Kidney tubule cell (primary cell): ENCODE results near the gene OR11A1.
A peak's percentile ranks its signal among the peaks of the same experiment; 100 is the strongest.

Source experiments
- DNase-seq: peaks from one replicate; pipeline ENCODE4 v3.0.0-alpha.2; 2018; ENCODE audit warnings: low spot score

The OR11A1 gene

GRCh38 chr6:29456971-29457370 lies at the start of gene OR11A1, which contains the start of gene OR2H1:
TSS of gene OR11A1 (minus strand) at chr6:29457071. CDS start at chr6:29427641, 29,430 bp downstream.
TSS of gene OR2H1 (plus strand) at chr6:29457155. CDS start at chr6:29461770, 4,615 bp downstream.
- no peak for DNase-seq

- no peak for DNase-seq
Measured at GRCh38 chr6:29506446-29507067, 49.7 kb upstream of the OR11A1 start.

DNA sequence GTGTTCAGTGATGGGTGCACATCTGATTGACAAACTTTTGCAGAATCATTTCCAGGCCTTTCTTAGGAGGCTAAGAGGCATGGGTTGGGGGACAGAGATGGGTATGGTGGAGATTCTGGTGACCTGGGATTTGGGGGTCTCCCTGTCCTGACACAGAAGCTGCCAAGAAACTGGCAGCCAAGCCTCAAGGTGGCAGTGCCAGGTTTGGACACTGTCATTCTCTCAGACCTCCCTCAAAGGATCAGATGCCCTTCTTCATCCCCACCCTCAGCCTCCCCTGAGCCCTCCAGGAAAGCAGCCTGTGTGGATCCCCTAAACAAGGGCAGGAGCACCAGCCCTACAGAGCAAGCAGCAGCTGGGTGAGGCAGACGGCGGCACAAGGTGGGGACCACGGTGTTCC lies 48.9 kb upstream of the OR11A1 start:
- no peak for DNase-seq

- no peak for DNase-seq
Measured at GRCh38 chr6:29504961-29505360, 48.1 kb upstream of the OR11A1 start.

GRCh38 chr6:29502597-29502996 lies 45.7 kb upstream of the OR11A1 start:
- peak; percentile 38 for DNase-seq

- DNase-seq = no peak
Measured at GRCh38 chr6:29502181-29502580, 45.3 kb upstream of the OR11A1 start.

DNA sequence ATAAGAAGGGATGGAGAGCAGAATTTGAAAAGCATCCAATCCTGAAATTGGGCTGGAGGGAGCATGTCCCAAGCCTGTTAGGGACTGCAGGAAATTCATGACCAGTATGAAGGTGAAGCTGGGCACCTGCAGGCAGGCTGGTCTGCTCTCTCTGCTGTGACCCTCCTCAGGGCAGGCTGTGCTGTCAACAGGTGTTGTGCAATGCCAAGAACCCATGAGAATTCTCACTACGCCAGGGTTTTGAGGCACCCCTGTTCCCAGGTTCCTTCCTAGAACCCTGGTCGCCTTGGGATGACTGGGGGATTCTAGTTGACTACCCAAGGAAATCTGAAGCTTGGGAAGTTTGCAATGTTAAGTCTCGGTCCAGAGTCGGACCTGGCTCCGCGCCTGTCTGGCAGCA lies 44.2 kb upstream of the OR11A1 start:
- no peak for DNase-seq

GRCh38 chr6:29500594-29500993 lies 43.7 kb upstream of the OR11A1 start:
- DNase-seq = no peak

DNA sequence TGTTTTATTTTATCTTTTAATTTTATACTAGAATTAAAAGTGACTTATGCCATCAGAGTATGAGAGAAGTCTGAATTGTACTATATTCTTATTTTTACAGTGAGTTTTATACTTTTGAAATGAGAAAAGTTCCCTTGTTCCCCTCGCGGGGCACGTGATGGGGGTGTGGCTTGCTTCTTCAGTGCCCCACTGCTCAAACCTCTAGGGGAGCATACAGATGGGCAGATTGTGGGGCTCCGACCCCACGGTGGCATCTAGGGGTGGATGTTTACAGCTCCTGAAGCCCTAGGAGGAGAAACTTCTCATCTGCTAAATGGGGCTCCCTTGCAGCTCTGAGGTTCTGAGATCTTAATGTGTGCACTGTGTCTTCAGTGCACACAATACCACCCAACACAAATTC lies 42.8 kb upstream of the OR11A1 start:
- DNase-seq = no peak

DNA sequence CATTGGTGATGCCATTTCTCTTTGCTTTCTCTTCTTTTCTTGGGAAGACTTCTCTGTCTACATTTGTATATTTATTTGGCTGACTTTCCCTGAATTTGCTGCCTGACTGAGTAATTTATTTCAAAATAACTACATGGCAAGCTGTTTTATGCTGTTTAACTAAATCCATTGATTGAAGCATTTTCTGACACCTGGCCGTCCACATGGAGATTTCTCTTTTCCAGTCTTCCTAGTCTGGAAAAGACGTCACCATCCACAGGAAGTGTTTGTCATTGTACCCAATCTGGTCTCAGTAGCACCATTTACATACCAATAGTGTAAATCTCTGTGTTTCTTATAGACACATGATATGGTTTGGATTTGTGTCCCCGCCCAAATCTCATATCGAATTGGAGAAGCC lies 40.1 kb upstream of the OR11A1 start:
- DNase-seq = no peak

DNA sequence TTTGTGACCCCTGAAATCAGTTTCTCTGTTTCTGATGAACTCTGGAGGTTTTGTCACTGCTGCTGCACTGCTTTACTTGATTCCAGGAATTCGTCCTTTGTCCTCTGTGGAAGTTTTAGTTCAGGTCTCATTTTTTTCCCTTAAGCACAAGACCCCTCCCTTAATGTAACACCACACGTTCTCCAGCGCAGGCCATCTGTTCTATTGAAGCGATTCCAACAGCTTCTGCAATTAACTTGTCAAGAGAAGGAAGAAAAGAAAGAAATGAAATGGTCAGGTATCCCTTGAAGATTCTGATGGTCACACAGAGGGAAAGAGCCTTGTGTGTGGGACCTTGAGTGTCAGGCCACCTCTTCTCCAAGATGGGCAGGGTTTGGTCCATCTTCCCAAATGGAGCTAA lies 38.7 kb upstream of the OR11A1 start:
- no peak for DNase-seq

DNA sequence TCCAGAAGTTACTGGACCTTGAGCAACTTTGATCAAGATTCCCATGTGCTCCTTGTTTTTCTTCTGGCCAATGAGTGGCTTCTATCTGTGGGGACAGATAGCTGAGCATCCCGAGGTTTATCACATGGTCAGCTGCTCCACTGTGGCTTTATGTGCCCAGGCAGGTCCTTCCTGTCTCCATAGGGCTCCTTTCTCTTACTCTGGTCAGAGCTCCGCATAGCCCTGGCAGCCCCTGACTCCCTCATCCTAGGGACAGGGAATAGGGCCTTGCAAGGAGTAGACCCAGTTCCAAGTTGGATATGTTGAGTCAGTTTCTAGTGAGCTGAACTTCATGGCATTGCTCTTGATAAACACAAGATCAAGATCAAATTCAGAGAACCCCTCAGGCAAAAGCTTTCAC lies 37.3 kb upstream of the OR11A1 start:
- no peak for DNase-seq

DNA sequence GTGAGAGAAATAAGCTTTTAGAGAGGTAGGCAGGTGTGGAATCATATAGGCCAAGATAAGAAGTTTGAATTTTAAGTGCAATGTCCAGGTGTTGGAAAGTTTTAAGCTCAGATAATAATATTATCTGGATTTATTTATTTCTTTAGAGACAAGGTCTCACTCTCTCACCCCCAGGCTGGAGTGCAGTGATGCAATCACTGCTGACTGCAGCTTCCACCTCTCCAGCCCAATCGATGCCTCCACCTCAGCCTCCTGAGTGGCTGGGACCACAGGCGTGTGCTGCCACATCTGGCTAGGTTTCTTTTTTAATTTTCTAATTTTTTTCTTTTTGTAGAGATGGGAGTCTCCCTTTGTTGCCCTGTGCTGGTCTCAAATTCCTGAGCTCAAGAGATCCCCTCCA lies 36.4 kb upstream of the OR11A1 start:
- DNase-seq = no peak

GRCh38 chr6:29491574-29491973 lies 34.7 kb upstream of the OR11A1 start:
- DNase-seq = no peak

GRCh38 chr6:29490552-29490951 lies 33.7 kb upstream of the OR11A1 start:
- no peak for DNase-seq

- DNase-seq = no peak
Measured at GRCh38 chr6:29490055-29490454, 33.2 kb upstream of the OR11A1 start.

- DNase-seq = no peak
Measured at GRCh38 chr6:29489286-29489685, 32.4 kb upstream of the OR11A1 start.

GRCh38 chr6:29488874-29489273 lies 32.0 kb upstream of the OR11A1 start:
- no peak for DNase-seq

DNA sequence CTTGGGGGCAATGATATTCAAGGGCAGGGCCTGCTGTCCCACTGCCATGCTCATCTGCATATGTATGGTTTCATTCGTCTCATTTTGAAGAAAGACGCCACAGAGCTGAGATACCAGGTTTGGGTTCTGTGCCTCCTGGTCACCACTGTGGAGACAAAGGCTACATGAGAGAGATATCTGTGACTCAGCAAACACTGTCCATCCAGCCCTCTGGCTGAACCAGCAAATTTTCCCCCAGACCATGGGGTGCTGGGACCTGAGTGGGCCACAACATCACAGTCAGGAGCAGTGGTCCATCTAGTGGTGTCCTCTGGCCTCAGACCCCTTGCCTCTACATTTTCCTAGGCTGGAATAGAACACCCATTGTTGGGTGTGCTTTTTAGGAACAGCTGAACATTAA lies 30.8 kb upstream of the OR11A1 start, which contains the start of gene MAS1L:
Gene MAS1L (minus strand): TSS at position 297 of the 400 bp plus-strand sequence. CDS start 54 bp downstream, at position 243.
- DNase-seq = no peak

DNA sequence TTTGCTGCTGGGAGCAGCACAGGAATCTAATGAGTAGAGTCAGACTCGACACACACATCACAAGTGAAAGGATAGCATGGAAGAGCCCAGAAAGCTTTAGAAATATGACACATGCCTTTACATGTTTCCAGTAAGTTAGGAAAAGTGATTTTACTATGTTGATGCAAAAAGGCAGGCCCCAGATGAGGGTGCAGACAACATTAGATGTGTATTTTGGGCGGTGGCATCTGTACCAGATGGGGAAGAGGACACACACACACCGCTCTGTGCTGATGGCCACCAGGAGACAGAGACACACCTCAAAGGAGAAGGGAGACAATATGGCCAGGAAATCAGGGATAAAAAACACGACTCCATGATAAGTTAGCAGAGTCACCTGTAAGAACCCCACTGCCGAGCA lies 30.3 kb upstream of the OR11A1 start:
- no peak for DNase-seq

DNA sequence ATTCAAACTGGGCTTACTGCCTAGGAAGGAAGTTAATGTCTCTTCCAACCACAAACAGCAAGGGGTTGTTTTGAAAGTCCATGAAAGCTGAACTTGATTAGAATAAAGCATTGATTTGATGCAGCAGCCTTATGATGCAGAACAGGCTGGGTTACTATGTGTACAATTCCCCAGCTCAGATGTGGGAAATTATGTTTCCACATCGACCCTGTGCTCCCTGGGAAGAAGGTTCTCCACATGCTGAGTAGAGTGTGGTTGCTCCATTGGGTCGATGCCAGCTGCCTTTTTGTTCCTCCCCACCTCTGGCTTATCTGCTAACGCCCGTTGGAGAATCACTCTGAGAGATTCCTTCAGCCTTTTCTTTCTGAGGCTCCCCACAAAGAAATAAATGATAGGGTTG lies 29.7 kb upstream of the OR11A1 start:
- DNase-seq = no peak

DNA sequence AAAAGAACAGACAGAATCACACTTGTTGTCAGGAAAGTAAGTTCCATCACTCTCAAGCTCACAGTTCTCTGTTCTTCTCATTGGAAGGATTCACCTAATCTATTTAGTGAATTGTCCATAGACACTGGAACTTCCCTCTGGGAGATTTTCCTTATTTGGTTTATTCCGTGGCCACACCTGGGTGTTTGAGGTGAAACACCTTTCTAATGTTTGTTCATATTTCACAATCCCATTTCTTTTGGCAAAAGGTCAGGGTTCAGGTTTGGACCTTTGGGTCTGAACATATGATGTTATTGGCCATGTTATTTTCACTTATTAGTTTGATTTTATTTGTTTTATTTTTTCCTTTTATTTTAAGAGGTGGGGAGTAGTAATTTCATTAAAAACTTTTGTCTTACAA lies 26.9 kb upstream of the OR11A1 start:
- no peak for DNase-seq

DNA sequence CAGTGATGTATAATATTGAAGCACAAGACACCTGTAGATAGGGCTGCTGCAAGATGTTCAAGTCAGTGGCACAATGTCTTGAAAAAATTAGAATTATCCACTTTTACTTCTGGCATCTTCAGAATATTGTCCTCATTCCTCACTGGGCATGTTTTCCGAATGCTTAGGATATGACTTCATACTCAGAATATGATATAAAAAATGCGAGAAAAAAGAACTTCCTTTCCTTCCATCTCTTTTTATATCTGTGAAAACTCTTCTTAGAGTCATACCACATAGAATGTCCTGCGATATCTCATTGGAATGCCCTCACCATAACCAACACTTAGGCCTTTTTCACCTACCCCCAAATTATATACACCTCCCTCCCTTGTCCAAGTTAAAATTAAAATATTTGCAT lies 26.3 kb upstream of the OR11A1 start:
- DNase-seq = no peak

DNA sequence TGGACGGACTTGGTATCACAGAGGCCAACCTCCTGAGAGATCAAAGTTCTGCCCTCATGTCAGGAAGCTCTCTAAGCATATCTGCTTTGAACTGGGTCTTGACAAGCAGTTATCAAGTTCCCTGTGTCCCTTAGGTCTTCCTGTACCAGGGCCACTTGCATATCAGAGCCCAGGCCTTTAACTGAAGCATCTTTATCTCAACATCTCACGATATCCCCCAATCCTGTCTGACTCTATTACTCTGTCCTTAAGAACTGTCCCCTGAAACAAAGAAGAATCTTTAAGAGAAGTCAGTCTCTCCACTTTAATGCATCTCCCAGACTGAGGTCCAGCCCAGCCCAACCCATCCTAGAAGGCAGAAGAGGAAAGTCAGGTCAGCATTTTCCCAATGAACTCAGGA lies 22.7 kb upstream of the OR11A1 start:
- no peak for DNase-seq
